NCI-H1092 (cell line): ENCODE data around the gene SHMT1.
"Not testable (repeated sequence)": the region's sequence is repeated elsewhere in the genome, so short reads cannot be mapped to it uniquely, and the experiment has no call there.

ENCODE experiments used
- DNase-seq: peaks from one replicate; lab custom pipeline; 2025; lab: John Stamatoyannopoulos, UW

SHMT1 gene

DNA sequence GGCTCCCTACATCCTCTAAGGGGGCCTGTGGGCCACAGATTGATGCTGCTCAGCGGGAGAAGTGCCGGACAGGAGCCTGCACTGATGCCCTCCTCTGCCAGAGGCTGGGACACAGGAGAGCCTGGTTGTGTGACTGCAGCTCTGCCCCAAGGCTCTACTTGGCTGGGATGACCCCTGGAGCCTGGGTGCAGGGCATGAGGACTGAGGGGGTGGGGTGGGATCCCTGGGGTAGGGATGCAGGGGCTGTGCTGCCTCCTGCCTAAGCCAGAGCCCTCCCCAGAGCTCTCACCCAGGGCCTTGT, 14.8 kb upstream of the SHMT1 start:
- DNase-seq = no peak

DNA sequence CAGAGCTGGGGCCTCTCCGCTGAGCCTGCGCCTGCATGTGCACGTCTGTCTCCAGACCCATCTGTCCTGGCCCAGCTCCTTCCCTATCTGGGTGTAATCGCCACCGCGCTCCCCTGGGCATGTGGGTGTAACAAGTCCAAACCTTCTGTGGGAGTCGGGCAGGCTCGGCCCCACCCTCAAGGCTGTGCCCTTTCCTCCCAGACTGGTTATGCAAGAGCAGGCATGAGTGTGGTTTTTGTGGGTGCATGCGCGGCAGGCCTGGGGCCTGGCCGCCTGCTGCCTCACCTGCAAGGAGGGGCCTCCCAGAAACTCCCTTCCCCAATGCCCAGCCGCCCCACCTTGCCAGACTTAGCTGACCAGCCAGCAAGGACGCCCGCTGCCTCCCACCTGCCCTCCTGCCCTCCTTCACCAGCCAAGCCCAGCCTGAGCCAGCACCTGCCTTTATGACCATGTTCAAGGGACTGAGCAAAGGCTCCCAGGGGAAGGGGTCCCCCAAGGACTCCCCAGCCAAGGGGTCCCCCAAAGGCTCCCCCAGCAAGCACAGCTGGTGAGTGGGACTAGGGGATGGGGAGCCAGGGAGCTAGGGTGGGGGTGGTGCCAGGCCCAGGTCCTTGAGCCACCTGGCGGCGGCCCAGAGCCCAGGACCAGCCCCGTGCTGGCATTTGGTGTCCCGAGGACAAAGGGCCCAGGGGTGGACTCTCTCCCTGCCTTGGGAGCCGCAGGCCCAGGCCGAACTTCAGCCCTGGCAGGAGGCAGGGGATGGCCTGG, 14.3 kb upstream of the SHMT1 start, which contains the start of gene EVPLL:
Gene EVPLL (plus strand): TSS at position 342 of the 768 bp plus-strand sequence. CDS start 3,160 bp downstream, outside the sequence.
- no peak for DNase-seq

DNA sequence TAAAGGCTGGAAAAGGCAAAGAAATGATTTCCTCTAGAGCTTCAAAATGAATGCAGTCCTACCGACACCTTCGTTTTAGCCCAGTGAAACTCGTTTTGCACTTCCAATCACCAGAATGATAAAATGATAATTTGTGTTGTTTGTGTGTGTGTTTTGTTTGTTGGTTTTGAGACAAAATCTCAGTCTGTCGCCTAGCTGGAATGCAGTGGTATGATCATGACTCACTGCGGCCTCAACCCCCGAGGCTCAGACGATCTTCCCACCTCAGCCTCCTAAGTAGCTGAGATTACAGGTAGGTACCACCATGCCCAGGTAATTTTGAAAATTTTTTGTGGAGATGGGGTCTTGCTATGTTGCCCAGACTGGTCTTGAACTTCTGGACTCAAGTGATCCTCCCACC, 10.9 kb upstream of the SHMT1 start:
- no peak for DNase-seq

DNA sequence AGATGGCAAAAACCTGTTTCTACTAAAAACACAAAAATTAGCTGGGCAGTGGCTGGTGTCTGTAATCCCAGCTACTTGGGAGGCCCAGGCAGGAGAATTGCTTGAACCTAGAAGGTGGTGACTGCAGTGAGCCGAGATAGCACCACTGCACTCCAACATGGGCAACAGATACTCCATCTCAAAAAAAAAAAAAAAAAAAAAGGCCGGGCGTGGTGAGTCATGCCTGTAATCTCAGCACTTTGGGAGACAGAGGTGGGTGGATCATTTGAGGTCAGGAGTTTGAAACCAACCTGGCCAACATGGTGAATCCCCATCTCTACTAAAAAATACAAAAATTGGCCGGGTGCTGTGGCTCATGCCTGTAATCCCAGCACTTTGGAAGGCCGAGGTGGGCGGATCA, 9.8 kb upstream of the SHMT1 start:
- not testable (repeated sequence) for DNase-seq

DNA sequence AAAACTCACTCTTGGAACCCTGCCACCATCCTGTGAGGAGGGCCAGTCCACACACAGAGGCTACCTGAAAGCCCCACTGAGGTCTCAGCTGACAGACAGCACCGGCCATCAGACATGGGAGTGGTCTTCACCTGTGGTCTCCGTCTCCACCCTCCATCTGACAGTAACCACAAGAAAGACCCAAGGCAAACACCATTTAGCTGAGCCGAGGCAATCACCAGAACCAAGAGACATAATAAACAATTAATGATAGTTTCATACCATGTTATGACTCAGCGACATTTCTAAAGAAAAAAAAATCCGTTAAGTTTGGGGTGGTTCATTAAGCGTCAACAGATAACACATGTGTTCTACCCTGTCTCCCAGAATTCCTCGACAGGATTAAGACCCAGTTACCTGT, 8.1 kb upstream of the SHMT1 start:
- DNase-seq = no peak

DNA sequence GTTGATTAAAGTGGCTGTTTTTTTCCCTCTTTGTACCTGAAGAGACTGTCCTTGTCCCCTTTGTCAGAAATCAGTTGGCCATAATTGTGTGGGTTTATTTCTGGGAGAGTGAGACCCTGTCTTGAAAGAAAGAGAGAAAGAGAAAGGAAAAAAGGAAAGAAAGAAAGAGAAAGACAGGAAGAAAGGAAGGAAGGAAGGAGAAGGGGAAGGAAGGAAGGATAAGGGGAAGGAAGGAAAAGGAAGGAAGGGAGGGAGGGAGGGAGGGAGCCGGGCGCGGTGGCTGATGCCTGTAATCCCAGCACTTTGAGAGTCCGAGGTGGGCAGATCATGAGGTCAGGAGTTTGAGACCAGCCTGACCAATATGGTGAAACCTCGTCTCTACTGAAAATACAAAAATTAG, 7.4 kb upstream of the SHMT1 start:
- no peak for DNase-seq

DNA sequence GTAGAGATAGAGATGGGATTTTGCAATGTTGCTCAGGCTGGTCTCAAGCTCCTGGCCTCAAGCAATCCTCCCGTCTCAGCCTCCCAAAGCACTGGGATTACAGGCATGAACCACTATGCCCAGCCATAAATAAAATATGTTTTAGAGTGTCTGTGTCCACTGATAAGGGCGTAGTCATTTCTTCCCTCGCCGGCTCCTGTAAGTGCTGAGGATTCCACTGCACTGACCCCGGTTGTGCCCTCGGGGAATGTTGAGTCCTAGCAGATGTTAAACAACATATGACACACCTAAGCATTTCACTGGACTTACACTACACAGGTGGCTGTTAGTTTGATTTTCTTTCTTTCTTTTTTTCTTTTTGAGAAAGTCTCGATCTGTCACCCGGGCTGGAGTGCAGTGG, 5.6 kb upstream of the SHMT1 start:
- no peak for DNase-seq

DNA sequence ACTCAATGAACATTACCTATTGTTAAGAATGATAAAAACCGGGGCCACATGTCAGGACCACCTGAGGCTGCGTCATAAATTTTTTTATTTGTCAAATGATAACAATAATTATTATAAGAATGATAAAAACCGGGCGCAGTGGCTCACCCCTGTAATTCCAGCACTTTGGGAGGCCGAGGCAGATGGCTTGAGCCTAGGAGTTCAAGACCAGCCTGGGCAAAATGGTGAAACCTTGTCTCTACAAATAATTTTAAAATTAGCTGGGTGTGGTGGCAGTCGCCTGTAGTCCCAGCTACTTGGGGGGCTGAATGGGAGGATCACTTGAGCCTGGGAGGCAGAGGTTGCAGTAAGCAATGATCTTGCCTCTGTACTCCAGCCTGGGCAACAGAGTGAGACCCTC, 816 bp upstream of the SHMT1 start:
- DNase-seq = no peak

DNA sequence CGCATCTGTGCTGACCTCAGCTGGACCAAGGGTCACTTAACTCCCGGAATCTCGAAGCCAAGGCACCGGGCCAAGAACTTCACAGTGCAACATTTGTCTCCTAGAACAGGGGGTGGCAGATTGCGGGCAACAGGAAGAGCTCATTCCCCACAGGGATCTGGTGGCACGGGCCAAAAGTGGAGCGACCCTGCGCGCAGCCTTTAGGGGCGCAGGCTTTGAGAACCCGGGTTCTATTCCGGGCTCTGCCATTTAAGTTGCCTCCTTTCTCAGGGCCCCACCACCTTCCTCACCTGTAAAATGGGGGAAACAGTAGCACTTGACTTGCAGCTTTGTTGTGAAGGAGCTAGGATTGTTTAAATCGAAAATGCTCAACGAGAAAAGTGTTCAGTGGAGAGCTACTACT, 651 bp downstream of the SHMT1 start:
- no peak for DNase-seq

DNA sequence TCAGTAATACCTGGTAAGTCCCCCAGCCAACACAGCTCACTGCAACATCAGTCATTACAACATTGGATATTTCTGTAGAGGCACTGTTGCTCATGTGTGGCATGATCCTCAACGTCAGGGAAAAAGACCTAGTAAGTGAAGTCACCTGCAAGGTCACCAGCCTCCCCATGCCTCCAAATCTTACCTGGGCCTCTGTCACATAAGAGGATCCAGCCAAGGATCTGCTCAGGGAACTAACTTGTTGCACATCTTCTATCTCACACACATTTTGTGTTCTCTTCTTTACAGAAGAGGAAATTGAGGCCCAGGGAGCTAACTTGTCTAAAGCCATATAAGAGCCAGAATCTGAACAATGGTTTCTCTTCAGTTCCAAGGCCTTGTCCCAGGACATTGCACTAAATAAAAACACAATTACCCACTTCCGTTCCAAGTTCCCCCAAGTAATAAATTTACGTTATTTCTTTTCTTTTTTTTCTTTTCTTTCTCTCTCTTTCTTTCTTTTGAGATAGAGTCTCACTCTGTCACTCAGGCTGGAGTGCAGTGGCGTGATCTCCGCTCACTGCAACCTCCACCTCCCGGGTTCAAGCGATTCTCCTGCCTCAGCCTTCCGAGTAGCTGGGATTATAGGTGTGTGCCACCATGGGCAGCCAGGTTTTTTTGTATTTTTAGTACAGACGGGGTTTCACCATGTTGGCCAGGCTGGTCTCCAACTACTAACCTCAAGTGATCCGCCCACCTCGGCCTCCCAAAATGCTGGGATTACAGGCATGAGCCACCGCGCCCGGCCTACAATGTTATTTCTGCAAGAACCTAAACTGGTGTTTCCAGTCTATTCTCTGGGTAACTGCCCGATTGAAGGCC, 1.3 kb downstream of the SHMT1 start:
- DNase-seq = no peak

DNA sequence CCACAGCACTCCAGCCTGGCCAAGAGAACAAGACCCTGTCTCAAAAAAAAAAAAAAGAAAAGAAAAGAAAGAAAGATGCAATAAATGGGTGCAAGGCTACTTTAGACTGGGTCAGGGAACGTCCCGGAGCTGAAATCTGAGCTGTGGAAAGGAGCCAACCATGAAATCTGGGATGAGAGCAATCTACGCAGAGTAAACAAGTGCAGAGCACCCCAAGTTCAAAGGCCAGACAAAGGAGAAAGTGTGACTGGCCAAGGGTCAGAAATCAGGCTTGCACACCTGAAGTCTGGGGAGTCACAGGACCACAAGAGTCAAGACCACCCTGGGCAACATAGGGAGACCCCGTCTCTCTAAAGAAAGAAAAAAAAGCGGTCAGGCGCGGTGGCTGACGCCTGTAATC, 2.8 kb downstream of the SHMT1 start:
- DNase-seq = no peak

DNA sequence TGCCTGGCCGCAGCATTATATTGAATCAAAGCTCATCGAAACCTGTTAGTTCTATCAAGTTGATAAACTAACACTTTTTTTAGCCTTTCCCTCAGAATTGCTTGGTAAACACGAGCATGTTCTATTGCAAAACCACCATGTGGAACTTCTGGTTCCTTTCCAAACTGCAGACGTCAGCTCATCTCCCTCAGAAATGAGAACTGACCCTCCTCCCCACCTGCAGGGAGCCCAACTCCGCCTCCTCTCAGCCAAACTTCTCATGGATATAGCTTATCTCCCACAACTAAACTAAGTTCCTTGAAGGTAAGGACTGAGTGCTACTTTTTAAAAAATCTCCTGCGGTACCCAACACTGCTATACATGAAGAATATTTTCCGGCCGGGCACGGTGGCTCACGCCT, 6.7 kb downstream of the SHMT1 start:
- DNase-seq = no peak

DNA sequence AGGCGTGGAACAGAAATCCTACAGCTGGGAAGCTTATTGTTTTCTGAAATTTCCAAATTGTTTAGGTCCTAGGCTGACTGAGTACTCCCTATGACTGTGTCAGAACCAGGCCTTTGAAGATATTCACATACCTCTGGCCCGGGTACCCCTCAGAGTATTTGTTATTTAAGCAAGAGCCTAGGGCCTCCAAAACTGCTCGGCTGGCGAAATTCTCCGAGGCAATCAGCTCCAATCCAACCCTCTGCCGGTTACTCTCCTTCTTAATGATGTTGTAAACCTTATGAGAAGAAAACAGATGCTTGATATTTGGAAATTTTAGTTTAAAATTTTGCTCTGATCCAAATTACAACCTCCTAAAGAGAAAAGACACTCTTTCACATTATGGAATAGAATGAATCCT, 9.8 kb downstream of the SHMT1 start:
- DNase-seq = no peak

DNA sequence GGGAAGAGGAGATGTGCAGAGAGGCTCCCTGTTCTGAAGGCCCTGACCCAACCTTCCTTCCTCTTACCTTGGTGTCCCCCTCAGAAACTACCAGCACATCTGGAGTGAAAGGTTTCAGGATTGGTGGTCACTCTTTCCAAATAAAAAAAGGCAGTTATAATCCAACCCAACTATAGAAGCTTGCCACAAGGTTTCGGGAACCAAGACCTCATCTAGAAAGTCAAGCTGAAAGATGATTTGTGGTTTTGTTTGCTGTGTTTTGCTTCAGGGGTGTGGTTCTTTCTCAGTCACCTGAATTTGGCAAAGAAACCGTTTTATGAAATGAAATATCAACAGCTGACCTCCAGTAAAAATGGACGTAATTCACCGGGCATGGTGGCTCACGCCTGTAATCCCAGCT, 19.3 kb downstream of the SHMT1 start:
- DNase-seq = no peak

DNA sequence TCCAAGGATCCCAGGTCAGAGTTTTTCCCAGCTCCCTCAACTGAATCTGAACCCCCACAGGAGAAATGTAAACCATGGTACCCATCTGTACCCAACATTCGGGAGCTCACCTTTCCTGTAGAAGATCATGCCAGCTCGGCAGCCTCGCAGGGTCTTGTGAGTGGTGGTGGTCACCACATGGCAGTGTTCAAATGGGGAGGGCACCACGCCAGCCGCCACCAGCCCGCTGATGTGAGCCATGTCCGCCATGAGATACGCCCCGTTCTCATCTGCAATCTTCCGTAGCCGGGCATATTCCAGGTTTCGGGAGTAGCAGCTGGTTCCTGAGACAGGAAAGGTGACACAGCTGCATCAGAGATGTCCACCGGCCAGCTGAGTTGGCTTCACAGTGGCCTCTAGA, 23.4 kb downstream of the SHMT1 start:
- no peak for DNase-seq

DNA sequence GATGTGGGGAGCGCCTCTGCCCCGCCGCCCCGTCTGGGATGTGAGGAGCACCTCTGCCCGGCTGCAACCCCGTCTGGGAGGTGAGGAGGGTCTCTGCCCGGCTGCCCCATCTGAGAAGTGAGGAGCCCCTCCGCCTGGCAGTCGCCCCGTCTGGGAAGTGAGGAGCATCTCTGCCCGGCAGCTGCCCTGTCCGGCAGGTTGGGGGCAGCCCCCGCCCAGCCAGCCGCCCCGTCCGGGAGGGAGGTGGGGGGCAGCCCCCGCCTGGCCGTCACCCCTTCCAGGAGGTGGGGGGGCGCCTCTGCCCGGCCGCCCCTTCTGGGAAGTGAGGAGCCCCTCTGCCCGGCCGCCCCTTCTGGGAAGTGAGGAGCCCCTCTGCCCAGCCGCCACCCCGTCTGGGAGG, 25.2 kb downstream of the SHMT1 start:
- DNase-seq = not testable (repeated sequence)

DNA sequence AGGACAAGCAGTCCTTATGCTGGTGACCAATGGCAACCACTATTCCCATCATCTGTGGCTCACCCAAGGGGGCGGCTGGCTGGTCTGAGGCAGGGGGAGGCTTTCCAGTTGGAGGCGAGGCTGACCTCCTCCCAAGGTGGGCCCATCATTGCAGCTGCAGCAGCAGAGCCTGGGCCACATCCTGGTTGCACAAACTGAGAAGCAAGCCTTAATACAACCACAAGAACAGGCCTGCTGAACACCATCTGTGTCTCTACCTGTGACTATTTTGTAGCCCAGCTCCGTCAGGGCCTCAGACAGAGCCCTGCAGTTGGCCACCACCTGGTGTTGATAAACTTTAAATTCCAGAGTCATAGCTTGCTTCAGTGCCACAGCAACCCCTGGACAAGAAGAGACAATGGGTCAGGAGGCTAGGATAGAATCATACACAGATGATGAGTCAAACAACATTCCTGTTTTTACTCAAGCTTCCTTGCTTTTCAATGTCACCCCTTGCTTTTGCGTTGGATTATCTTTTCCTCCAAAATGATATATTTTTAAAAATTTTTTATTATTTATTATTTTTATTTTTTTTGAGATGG, 30.4 kb downstream of the SHMT1 start:
- no peak for DNase-seq

DNA sequence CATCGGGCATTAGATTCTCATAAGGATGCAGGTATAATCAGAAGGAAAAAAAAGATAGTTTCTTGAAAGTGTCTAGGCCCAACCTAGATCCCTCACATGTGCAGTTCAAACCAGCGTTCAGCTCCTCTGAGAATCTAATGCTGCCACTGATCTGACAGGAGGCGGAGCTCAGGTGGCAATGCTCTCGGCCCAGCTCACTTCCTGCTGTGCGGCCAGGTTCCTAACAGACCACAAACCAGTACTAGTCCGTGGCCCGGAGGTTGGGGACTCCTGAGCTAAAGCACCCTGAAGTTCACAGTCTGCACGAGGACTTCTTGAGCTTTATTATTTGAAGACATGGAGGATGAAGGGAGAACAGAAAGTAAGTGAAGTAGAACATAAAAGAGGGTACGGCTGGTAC, 31.5 kb downstream of the SHMT1 start:
- no peak for DNase-seq

DNA sequence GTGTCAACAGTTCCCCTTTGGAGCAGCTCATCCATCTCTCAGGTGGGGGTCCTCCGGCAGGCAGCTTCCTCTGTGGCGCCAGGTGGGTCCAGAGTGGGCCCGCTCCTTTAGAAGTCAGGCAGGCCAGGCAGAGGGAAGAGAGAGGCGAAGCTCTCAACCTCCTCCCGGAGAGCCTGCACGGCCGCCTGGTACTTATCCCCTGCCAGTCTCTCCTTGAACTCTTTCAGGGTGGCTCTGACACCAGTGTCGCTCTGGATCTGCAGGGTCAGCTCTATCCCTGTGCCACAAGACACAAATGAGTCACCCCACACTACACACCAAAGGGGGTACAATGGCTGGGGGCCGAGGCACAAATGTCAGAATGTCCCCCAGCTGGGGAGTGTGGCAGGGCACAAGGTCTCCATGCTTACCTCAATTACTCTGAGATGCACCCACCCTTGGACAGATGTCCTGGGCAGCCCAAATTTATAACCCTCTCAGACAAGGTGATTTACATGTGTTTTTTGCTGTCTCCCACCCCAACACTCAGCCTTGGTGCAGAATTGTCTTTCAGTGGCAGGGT, 34.6 kb downstream of the SHMT1 start:
- DNase-seq = no peak

DNA sequence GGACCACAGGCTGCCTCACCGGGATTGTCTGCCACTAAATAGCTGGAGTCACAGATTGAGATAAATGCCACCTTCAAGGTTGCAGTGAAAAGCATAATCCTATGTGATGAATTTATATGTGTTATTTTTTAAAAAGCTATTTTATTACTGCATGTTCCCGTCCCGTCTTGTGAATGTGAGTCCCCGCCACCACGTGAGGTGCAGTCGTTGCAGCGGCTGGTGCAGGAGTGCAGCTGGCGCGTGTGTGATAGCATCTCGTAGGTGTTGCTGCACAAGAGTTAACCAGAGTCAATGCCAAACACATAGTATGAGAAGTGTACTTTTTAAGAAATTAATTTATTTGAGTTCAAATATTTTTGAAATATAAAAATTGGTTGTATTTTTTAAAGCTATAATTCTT, 35.8 kb downstream of the SHMT1 start:
- no peak for DNase-seq

DNA sequence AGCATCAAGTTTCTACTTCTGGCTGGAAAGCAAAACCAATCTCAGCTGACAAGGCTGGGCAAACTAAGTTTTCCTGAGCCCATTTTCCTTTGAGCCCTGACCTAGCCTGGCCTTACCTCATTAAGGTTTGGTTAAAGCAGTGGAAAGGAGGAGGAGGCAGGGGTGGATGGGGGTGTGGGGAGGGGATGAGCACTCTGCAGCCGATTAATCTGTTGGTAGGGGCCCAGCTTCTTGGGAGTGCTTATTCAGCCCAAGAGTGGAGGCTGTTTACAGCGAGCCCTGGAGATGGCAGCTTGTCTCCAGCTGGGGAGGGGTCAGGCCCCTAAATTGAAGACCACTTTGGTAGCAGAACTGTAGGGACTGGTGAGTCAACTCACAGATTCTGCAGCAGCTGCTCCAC, 36.3 kb downstream of the SHMT1 start:
- no peak for DNase-seq

DNA sequence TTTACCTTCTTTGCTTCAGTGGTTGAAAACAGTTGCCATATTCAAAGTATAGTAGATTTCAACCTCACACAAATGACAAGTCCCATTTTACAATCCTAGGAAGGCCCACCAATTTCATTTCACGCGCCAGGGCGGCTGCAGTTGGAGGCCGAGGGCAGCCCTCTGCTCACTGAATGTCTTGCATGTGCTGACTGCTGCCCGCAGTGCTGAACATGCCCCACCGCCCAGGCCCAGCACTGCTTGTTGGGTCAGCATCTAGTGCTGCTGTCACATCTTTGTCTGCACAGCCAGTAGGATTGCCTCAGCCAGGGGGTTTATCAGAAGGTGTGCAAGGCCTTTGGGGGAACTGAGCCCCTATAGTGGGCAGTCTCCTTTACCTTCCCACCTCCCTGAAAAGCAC, 36.8 kb downstream of the SHMT1 start:
- no peak for DNase-seq

DNA sequence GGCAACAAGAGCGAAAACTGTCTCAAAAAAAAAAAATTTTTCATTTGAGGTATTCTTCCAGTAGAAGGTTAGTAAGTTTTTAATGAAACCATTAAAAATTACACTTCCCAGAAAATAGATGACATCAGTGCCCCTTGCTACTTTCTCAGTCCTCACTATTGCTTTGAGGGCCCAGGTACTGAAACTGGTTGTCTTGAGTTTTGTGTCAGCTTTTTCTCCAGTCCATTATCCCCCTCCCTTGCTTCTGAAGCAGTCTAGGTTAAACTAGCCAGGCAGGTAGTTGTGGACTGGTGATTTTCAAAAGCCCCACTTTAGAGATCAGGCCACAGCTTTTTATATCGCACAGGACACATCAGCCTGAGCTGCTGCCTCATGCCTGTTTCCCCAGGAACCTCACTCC, 37.3 kb downstream of the SHMT1 start:
- DNase-seq = no peak
